ENCODE measurements around the gene TMEM231.

DNA sequence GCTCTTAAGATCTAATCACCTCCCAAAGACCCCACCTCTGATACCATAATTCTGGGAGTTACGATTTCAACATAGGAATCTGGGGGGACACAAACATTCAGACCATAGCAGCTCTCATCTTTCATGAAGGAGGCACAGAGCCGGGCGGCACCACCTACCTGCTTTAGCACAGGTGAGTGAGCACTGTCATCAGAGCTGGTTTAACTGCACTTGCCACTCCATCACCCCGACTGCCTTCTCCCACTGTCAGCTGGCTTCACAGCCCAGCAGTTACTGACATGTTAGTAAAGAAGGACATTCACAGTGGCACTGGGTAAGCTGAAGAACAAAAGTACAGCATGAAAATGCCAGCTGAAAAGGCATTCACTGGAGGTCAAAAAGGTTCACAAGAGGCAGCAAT is 32.7 kb upstream of the TMEM231 start:
- TF ChIP-seq POLR2A (IDR thresholded peaks at IDR 0.05; ENCODE audit: low read depth, low read length), result no peak
- no peak for TF ChIP-seq POLR2AphosphoS5 (IDR thresholded peaks at IDR 0.05; ENCODE audit: low read depth, low read length)
